Karpas-422 (cell line): Measurements from ENCODE around the gene SNAP29. TPM values are rescaled to one million over a fixed set of nuclear protein-coding genes. Genes with fewer than 3 reads are reported as not detected.
"Not testable (repeated sequence)": the region's sequence is repeated elsewhere in the genome, so short reads cannot be mapped to it uniquely, and the experiment has no call there.

Experiments
- DNase-seq: peaks from one replicate; pipeline ENCODE4 v3.0.0-alpha.2; 2015
- H2AFZ ChIP-seq: fragments of 200-600 bp; sonication (generic); 2 replicates; pipeline ENCODE4 v1.6.1; 2014; ENCODE audit warnings: antibody characterized with exemption, low read length, mixed read lengths
- H3K27ac ChIP-seq: fragments of 200-600 bp; sonication (generic); 2 replicates; pipeline ENCODE4 v1.5.1; 2014; ENCODE audit warnings: mild to moderate bottlenecking, low read length, moderate library complexity
- H3K27me3 ChIP-seq: fragments of 200-600 bp; sonication (generic); 2 replicates; pipeline ENCODE4 v1.6.1; 2014; ENCODE audit warnings: low read length, mixed read lengths
- H3K36me3 ChIP-seq: fragments of 200-600 bp; sonication (generic); 2 replicates; pipeline ENCODE4 v1.6.1; 2014; ENCODE audit warnings: low read length, mixed read lengths; ENCODE audit not compliant: insufficient read depth
- H3K4me1 ChIP-seq: fragments of 200-600 bp; sonication (generic); 2 replicates; pipeline ENCODE4 v1.6.1; 2014; ENCODE audit warnings: mild to moderate bottlenecking, low read length, mixed read lengths
- H3K4me2 ChIP-seq: fragments of 200-600 bp; sonication (generic); 2 replicates; pipeline ENCODE4 v1.6.1; 2014; ENCODE audit warnings: low read length, low read depth, mild to moderate bottlenecking; ENCODE audit not compliant: poor library complexity, severe bottlenecking
- H3K4me3 ChIP-seq: fragments of 200-600 bp; sonication (generic); 2 replicates; pipeline ENCODE4 v1.5.1; 2014; ENCODE audit warnings: mild to moderate bottlenecking, antibody characterized with exemption, low read length, mixed read lengths
- H3K79me2 ChIP-seq: fragments of 200-600 bp; sonication (generic); 2 replicates; pipeline ENCODE4 v1.6.1; 2014; ENCODE audit warnings: mild to moderate bottlenecking, low read length, mixed read lengths
- H3K9ac ChIP-seq: fragments of 200-600 bp; sonication (generic); 2 replicates; pipeline ENCODE4 v1.6.0; 2014; ENCODE audit warnings: low read length
- H3K9me2 ChIP-seq: fragments of 200-600 bp; sonication (generic), shearing (Covaris generic); replicated peaks from 2 replicates; pipeline ENCODE4 v1.6.0; 2014; ENCODE audit warnings: mild to moderate bottlenecking, low read length, moderate library complexity; ENCODE audit not compliant: insufficient read depth
- H3K9me3 ChIP-seq: fragments of 300-700, 200-600 bp; sonication (generic); 2 replicates; pipeline ENCODE4 v1.6.1; 2014; ENCODE audit warnings: low read length, mixed read lengths
- H4K20me1 ChIP-seq: fragments of 200-600 bp; sonication (generic); 2 replicates; pipeline ENCODE4 v1.6.1; 2014; ENCODE audit warnings: mild to moderate bottlenecking, antibody characterized with exemption, low read length, low read depth; ENCODE audit not compliant: insufficient read depth
- total RNA-seq: library from RNA; depleted of rRNA; stranded (reverse); fragments of >200 nt; shearing (Covaris generic); gene quantifications from 2 replicates; pipeline ENCODE4 v1.2.3, GENCODE V29; 2014; ENCODE audit warnings: low replicate concordance

Gene SNAP29
- total RNA-seq, 1 experiment from 2014 or later: 17.4 TPM

DNA sequence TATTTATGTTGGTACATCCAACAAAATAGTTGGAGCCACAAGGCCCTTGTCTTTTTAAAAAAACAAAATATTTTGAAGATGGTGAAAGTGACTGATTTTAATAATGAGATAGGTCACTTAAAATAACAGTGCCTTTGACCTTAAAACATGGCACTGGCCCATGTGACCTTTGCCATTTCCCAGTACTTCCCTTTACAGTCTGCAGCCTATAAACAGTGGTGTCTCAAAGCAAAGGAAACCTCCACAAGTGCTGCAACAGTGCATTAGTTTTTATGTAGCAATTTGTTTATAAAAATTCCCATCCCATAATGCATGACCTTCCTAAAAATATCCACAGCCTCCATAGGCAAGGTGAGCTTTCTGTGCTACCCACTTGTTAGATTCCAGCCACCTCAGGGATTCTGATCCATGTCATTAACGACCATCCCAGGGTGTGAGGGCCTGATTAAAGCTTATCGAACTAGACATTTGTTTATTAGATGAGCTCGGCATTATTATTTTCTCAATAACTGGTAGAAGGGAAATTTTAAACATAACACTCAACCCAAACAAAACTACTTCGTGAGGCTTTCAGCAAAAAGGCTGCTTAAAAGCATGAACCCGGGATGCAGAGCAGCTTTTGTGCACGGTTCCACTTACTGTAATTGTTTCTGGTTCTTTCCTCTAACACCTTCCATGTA, 30.4 kb downstream of the SNAP29 start:
- Histone ChIP-seq H3K36me3 (0 out of 2 replicates have a peak, but pooled peaks cover 6% of the 10 kb centered on the region), H3K9me2 (no peaks in the 10 kb centered on the region), H3K4me3 (no peak overlapping the region), H3K79me2 (no peaks in the 10 kb centered on the region), H3K4me2 (no peak overlapping the region), H2AFZ (no peak overlapping the region), H3K9me3 (no peaks in the 10 kb centered on the region), H3K4me1 (no peaks in the 10 kb centered on the region), H3K27ac (no peak overlapping the region), H4K20me1 (no peaks in the 10 kb centered on the region), H3K27me3 (no peaks in the 10 kb centered on the region), H3K9ac (no peak overlapping the region)
- DNase-seq: no peak

DNA sequence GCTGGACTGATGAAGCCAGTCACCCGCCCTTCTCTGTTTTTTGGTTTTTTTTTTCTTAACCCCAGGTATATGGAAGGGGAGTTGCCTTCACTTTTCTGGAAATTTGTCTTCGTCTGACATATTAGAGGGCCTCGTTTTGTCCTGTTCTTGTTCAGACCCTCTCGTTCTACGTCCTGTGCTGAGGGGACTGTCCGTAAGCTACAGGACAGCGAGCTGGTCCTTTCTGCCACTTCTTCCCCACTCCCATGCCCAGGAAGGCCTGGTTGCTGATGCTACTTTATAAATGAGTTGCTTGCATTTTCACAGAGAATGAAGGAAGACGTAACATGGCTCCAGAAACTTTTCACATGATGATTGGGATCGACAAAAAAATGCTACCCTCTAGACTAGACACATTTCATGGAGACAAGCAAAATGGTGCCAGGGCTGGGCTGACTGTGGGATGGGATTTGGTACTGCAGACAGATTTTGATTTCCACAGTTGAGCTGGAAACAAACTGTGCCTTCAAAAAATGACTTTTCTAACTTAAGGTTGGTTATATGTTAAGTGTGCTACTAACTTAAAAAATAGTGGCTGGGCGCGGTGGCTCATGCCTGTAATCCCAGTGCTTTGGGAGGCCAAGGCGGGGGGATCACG, 31.2 kb downstream of the SNAP29 start:
- Histone ChIP-seq H4K20me1 (no peaks in the 10 kb centered on the region), H3K4me3 (no peak overlapping the region), H3K4me1 (no peaks in the 10 kb centered on the region), H3K4me2 (no peak overlapping the region), H3K9me2 (no peaks in the 10 kb centered on the region), H3K27ac (no peak overlapping the region), H3K79me2 (no peaks in the 10 kb centered on the region), H3K36me3 (0 out of 2 replicates have a peak, but pooled peaks cover 6% of the 10 kb centered on the region), H3K27me3 (no peaks in the 10 kb centered on the region), H2AFZ (no peak overlapping the region), H3K9me3 (no peaks in the 10 kb centered on the region), H3K9ac (no peak overlapping the region)
- no peak for DNase-seq

DNA sequence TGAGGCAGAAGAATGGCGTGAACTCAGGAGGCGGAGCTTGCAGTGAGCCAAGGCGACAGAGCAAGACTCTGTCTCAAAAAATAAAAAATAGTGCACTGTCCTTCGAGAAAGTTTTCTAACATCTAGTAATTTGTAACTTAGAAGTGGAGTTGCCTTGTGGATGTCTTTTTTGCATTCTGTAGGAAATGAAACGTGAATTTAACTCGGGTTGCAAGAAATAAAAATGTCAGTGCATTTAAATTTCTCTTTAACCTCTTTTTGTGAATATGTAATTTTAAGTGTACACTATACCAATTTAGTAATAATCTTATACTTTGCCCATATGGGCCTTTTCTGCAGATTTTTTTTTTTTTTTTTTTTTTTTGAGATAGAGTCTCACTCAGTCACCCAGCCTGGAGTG, 32.2 kb downstream of the SNAP29 start:
- H3K9me2 ChIP-seq: no peaks in the 10 kb centered on the region
- no peak for DNase-seq
- no peaks in the 10 kb centered on the region for H3K79me2 ChIP-seq
- no peak overlapping the region for H3K4me3 ChIP-seq
- 0 out of 2 replicates have a peak, but pooled peaks cover 6% of the 10 kb centered on the region for H3K36me3 ChIP-seq
- H2AFZ ChIP-seq: no peak overlapping the region
- H4K20me1 ChIP-seq: no peaks in the 10 kb centered on the region
- H3K27me3 ChIP-seq: no peaks in the 10 kb centered on the region
- H3K4me2 ChIP-seq: no peak overlapping the region
- H3K9me3 ChIP-seq: no peaks in the 10 kb centered on the region
- no peak overlapping the region for H3K9ac ChIP-seq
- no peak overlapping the region for H3K27ac ChIP-seq
- H3K4me1 ChIP-seq: no peaks in the 10 kb centered on the region

DNA sequence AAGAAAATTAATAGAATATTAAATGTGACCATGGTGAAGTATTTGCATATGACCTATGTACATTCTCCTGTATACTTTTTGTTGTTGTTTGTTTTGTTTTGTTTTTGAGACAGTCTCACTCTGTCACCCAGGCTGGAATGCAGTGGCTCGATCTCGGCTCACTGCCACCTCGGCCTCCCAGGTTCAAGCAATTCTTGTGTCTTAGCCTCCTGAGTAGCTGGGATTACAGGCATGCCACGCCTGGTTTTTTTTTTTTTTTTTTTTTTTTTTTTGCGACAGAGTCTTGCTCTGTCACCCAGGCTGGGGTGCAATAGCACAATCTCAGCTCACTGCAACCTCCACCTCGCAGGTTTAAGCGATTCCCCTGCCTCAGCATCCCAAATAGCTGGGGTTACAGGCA, 38.9 kb downstream of the SNAP29 start:
- H3K4me3 ChIP-seq, H2AFZ ChIP-seq, H4K20me1 ChIP-seq, H3K4me1 ChIP-seq, H3K9me3 ChIP-seq, H3K9ac ChIP-seq, H3K79me2 ChIP-seq, H3K4me2 ChIP-seq, H3K27me3 ChIP-seq, DNase-seq, H3K27ac ChIP-seq, H3K9me2 ChIP-seq, H3K36me3 ChIP-seq: not testable (repeated sequence)

DNA sequence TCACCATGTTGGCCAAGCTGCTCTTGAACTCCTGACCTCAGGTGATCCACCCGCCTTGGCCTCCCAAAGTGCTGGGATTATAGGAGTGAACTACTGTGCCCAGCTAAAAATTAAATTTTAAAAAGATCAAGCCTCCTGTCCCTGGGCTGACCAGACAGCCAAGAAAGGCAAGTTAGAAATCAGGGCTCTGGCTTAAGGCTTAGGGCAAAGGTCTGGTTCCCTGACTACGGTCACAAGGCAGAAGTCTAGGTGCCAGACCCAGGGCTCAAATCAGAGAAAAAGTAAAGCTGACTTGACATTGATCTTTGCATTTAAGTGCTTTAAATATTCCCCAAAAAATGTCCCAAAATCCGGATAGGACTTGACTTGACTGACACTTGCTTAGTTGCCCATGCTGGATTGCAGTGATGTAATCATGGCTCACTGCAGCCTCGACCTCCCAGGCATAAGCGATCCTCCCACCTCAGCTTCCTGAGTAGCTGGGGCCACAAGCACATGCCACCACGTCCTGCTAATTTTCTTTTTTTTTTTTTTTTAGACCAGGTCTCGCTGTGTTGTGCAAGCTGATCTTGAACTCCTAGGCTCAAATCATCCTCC, 41.1 kb downstream of the SNAP29 start:
- Histone ChIP-seq H3K4me2 (no peak overlapping the region), H3K4me3 (no peak overlapping the region), H3K9ac (no peak overlapping the region), H3K4me1 (no peaks in the 10 kb centered on the region), H3K27ac (no peak overlapping the region), H3K9me3 (no peaks in the 10 kb centered on the region), H3K9me2 (no peaks in the 10 kb centered on the region), H3K79me2 (no peaks in the 10 kb centered on the region), H3K27me3 (no peaks in the 10 kb centered on the region), H3K36me3 (no peaks in the 10 kb centered on the region), H4K20me1 (no peaks in the 10 kb centered on the region), H2AFZ (no peak overlapping the region)
- DNase-seq: no peak

DNA sequence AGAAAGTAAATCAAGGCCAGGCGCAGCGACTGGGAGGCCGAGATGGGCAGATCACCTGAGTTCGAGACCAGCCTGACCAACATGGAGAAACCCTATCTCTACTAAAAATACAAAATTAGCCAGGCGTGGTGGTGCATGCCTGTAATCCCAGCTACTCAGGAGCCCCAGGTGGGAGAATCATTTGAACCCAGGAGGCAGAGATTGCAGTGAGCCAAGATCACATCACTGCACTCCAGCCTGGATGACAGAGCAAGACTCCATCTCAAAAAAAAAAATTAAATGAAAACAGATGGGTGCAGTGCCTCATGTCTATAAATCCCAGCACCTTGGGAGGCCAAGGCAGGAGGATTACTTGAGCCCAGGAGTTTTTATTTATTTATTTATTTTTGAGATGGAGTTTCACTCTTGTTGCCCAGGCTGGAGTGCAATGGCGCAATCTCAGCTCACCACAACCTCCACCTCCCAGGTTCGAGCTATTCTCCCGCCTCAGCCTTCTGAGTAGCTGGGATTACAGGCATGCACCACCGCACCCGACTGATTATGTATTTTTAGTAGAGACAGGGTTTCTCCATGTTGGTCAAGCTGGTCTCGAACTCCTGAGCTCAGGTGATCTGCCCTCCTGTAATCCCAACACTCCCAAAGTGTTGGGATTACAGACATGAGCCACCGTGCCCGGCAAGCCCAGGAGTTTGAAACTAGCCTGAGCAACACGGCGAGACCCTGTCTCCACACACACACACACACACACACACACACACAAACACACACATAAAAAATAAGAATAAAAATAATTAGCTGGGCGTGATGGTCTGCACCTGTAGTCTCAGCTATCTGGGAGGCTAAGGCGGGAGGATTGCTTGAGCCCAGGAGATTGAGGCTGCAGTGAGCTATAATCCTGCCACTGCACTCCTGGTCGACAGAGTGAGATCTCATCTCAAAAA, 42.6 kb downstream of the SNAP29 start:
- DNase-seq, H3K79me2 ChIP-seq, H3K9me3 ChIP-seq, H3K9ac ChIP-seq, H4K20me1 ChIP-seq, H3K27me3 ChIP-seq, H3K27ac ChIP-seq, H2AFZ ChIP-seq, H3K4me3 ChIP-seq, H3K36me3 ChIP-seq, H3K9me2 ChIP-seq, H3K4me2 ChIP-seq, H3K4me1 ChIP-seq: not testable (repeated sequence)

DNA sequence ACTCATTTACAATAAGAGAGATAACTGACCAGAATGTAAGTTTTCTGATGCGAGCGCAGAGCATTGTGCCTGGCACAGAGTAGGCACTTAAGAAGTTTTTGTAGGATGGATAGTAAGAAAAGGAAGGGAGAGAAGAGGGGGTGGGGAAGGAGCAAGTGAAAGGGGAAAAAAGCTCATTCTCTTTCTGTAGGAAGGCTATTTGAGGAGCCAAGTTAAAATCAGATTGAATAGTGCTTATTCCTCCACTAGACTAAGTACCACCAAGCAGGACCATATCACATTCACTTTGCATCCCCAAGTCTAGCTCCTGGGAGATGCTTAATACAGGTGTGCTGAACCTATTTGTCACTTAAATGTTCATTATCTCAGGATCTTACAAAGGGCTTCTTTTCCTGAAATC, 44.3 kb downstream of the SNAP29 start:
- no peaks in the 10 kb centered on the region for H3K79me2 ChIP-seq
- no peak overlapping the region for H3K9ac ChIP-seq
- H3K27me3 ChIP-seq: no peaks in the 10 kb centered on the region

More for the DNA sequence above, 44.3 kb downstream of the SNAP29 start:
- Histone ChIP-seq H3K4me2 (no peak overlapping the region), H2AFZ (no peak overlapping the region), H3K27ac (no peak overlapping the region), H3K9me2 (no peaks in the 10 kb centered on the region), H3K4me3 (no peak overlapping the region), H3K36me3 (no peaks in the 10 kb centered on the region), H3K4me1 (no peaks in the 10 kb centered on the region), H3K9me3 (no peaks in the 10 kb centered on the region), H4K20me1 (no peaks in the 10 kb centered on the region)
- DNase-seq: no peak
